ENCODE data around the gene TXNDC17. TPM values are rescaled to one million over a fixed set of nuclear protein-coding genes. Genes with fewer than 3 reads are reported as not detected.

TXNDC17 gene
- total RNA-seq (2012; rRNA removed) (45.0 and 174 TPM in 2 replicates), polyA plus RNA-seq (2012; rRNA removed) (494 and 518 TPM in 2 replicates), Bru-seq, nascent RNA (percentile 66 among the genes with signal in this experiment), BruChase-seq, experiment 1, labeled RNA remaining after a 6-hour chase (percentile 59 among the genes with signal in this experiment), BruChase-seq, experiment 2, labeled RNA remaining after a 2-hour chase (percentile 44 among the genes with signal in this experiment)
- 496 and 532 TPM in 2 replicates for polyA plus RNA-seq (2012; cell fraction: cytosol; rRNA removed)
- 127 and 204 TPM in 2 replicates for polyA plus RNA-seq (2012; cell fraction: nucleus; rRNA removed; ENCODE audit: low replicate concordance)
- long read RNA-seq, transcript TXNDC17-202 (4 exons, 459 nt), result minor isoform, 5 of 124 reads
- long read RNA-seq, transcript TXNDC17-203 (3 exons, 420 nt), result minor isoform, 15 of 124 reads
- long read RNA-seq, transcript TXNDC17-201 (4 exons, 2,219 nt), result major isoform, 61 of 124 reads
- long read RNA-seq, transcript TXNDC17-206 (1 exons, 2,100 nt), result minor isoform, 27 of 124 reads
- long read RNA-seq, partial matches to known transcripts, result 10 of 124 reads
- long read RNA-seq, other reads (novel, unspliced or antisense), result 2 of 124 reads

DNA sequence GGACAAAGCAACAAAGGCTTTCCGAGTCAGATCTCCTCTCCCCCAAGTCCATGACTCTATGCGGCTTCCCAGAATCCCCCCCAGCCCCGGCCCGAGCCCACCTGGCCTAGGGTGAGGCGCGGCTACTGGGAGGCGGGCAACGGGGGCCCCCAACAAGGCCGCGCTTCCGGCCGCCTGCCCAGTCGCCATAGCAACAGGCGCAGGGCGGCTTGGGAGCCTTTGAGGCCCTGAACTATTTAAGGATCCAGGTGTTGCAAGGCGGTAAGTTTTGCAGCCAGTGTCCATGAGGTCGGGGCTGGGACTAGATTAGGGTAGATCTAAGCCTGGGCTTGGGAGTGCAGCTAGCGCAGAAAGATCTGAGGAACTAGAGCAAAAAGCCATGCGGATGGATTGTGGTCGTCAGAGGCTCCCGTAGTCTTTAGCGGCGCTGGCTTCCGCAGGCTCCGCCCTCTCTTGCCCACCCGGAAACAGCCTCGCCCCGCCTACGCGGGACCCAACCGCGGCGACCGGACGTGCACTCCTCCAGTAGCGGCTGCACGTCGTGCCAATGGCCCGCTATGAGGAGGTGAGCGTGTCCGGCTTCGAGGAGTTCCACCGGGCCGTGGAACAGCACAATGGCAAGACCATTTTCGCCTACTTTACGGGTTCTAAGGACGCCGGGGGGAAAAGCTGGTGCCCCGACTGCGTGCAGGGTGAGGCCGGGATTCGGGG is at the start of gene TXNDC17, which contains the start of gene KIAA0753:
TXNDC17 (plus strand) TSS at position 525 of the 711 bp plus-strand sequence; CDS start at position 548, 23 bp downstream.
KIAA0753 (minus strand) TSS at position 176 of the 711 bp plus-strand sequence. CDS start 5,608 bp downstream, outside the sequence.
- peak within 1 kb of the TSS; percentile 94 for H3K9ac ChIP-seq (ENCODE audit: low read depth, low read length)
- H3K9me1 ChIP-seq (ENCODE audit: insufficient read depth, low read length), result 0 out of 2 replicates have a peak, but pooled peaks cover 5% of the 10 kb centered on the region
- H3K4ac ChIP-seq (ENCODE audit: low read depth, low read length), result peak within 1 kb of the TSS; percentile 100
- H3K18ac ChIP-seq (ENCODE audit: low read depth, low read length), result peak within 1 kb of the TSS; percentile 89
- WGBS, 2 experiments (ENCODE audit: extremely low coverage in 2 of 2, insufficient read length in 1 of 2), result 0% methylated on average over 8 of the region's 52 CpGs; no CpG with 5 or more reads in 1 of the 2 experiments
- H2BK5ac ChIP-seq (ENCODE audit: low read depth, low read length, poor library complexity, severe bottlenecking), result peak within 1 kb of the TSS; percentile 99
- no peaks in the 10 kb centered on the region for H3K27me3 ChIP-seq (ENCODE audit: control insufficient read depth, insufficient read depth, low read length)
- peak within 1 kb of the TSS; percentile 91 for H2AK5ac ChIP-seq (ENCODE audit: low read depth, low read length)
- BruUV-seq (replicated peaks), result no TSS peak
- H3K36me3 ChIP-seq (ENCODE audit: control insufficient read depth, insufficient read depth, low read length), result peaks cover 4% of the 10 kb centered on the region
- peaks cover 8 to 73% of the 10 kb centered on the region in 2 experiments for H3K79me1 ChIP-seq (ENCODE audit: low read depth in 1 of 2, low read length in 2 of 2)
- dilution Hi-C loops (cut with HindIII; ENCODE audit: low sequenced_read_pairs, unreplicated experiment), result no loop called here
- no peak for TF ChIP-seq MAFK (IDR thresholded peaks at IDR 0.05; ENCODE audit: low read depth, low read length)
- no peak for TF ChIP-seq RFX5 (IDR thresholded peaks at IDR 0.05; ENCODE audit: low read depth, low read length)
- TF ChIP-seq, protein P1, sequence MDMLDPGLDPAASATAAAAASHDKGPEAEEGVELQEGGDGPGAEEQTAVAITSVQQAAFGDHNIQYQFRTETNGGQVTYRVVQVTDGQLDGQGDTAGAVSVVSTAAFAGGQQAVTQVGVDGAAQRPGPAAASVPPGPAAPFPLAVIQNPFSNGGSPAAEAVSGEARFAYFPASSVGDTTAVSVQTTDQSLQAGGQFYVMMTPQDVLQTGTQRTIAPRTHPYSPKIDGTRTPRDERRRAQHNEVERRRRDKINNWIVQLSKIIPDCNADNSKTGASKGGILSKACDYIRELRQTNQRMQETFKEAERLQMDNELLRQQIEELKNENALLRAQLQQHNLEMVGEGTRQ (IDR thresholded peaks at IDR 0.05; ENCODE audit: low read depth, low read length), result no peak
- TF ChIP-seq, protein P2, sequence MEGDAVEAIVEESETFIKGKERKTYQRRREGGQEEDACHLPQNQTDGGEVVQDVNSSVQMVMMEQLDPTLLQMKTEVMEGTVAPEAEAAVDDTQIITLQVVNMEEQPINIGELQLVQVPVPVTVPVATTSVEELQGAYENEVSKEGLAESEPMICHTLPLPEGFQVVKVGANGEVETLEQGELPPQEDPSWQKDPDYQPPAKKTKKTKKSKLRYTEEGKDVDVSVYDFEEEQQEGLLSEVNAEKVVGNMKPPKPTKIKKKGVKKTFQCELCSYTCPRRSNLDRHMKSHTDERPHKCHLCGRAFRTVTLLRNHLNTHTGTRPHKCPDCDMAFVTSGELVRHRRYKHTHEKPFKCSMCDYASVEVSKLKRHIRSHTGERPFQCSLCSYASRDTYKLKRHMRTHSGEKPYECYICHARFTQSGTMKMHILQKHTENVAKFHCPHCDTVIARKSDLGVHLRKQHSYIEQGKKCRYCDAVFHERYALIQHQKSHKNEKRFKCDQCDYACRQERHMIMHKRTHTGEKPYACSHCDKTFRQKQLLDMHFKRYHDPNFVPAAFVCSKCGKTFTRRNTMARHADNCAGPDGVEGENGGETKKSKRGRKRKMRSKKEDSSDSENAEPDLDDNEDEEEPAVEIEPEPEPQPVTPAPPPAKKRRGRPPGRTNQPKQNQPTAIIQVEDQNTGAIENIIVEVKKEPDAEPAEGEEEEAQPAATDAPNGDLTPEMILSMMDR (conservative IDR thresholded peaks at IDR 0.05; ENCODE audit: low read depth, low read length), result no peak
- TF ChIP-seq POLR2A (IDR thresholded peaks at IDR 0.05; ENCODE audit: low read depth, low read length), result peak; percentile 97
- TF ChIP-seq MAZ (IDR thresholded peaks at IDR 0.05; ENCODE audit: borderline replicate concordance, low read depth, low read length), result peak; percentile 62
- peak; percentile 86 for TF ChIP-seq MXI1 (IDR thresholded peaks at IDR 0.05; ENCODE audit: borderline replicate concordance, low read depth, low read length)
- no peak for TF ChIP-seq SMC3 (IDR thresholded peaks at IDR 0.05; ENCODE audit: low read depth, low read length)
- no peak for TF ChIP-seq RCOR1 (IDR thresholded peaks at IDR 0.05; ENCODE audit: insufficient replicate concordance, low read length)
- TF ChIP-seq FOS (IDR thresholded peaks at IDR 0.05; ENCODE audit: low read depth, low read length), result no peak
- ATAC-seq (ENCODE audit: low read depth) (peak; percentile 93), DNase-seq (peak; percentile 90)
- peak within 1 kb of the TSS; percentile 100 for H4K91ac ChIP-seq (ENCODE audit: insufficient read depth, low read depth, low read length)
- H3K4me1 ChIP-seq (ENCODE audit: control insufficient read depth, insufficient read depth, low read length), result peaks cover 9% of the 10 kb centered on the region
- H4K20me1 ChIP-seq (ENCODE audit: insufficient read depth, low read length), result peaks cover 2% of the 10 kb centered on the region; the same call in 1 of the 2 replicates
- peak within 1 kb of the TSS; percentile 100 for H3K56ac ChIP-seq (ENCODE audit: extremely low read depth, insufficient read depth, low read length)
- H2BK120ac ChIP-seq (ENCODE audit: low read depth, low read length), result peak within 1 kb of the TSS; percentile 100
- intact Hi-C loops (cut with micrococcal nuclease), result loop anchor here (1.0 to 5.0 kb wide), 2 partner anchors 167 to 198 kb away; partner anchors contain the start of gene PIMREG
- no peaks in the 10 kb centered on the region for H3K9me3 ChIP-seq (ENCODE audit: control insufficient read depth, insufficient read depth, low read length)
- peak within 1 kb of the TSS; percentile 100 for H3K23ac ChIP-seq (ENCODE audit: low read depth, low read length)
- peak within 1 kb of the TSS; percentile 99 to 100 for H4K8ac ChIP-seq (ENCODE audit: low read depth in 2 of 2, low read length in 2 of 2)
- peak within 1 kb of the TSS; percentile 81 for H3K4me3 ChIP-seq (ENCODE audit: insufficient read depth, low read depth, low read length)
- peak within 1 kb of the TSS; percentile 99 for H3K4me2 ChIP-seq (ENCODE audit: low read depth, low read length)
- peak within 1 kb of the TSS; percentile 81 for H4K5ac ChIP-seq (ENCODE audit: low read depth, low read length)
- H3K27ac ChIP-seq (ENCODE audit: insufficient read depth, low read length), result peak within 1 kb of the TSS; percentile 93
- ChIA-PET POLR2A (ENCODE audit: unreplicated experiment) (interaction anchor here (1.0 kb wide), 1 partner anchor 14 kb away, joined by 3 read pairs; no protein-coding TSS in a partner anchor), CTCF (no interaction called here)
- H2AFZ ChIP-seq (replicated peaks; ENCODE audit: low read length, poor library complexity), result peak within 1 kb of the TSS; percentile 100
- H2BK20ac ChIP-seq (ENCODE audit: low read depth, low read length), result peak within 1 kb of the TSS; percentile 97
- H2BK15ac ChIP-seq (ENCODE audit: low read depth, low read length), result peak within 1 kb of the TSS; percentile 100
- peak within 1 kb of the TSS; percentile 95 for H2AK9ac ChIP-seq (replicated peaks; ENCODE audit: low read depth, low read length, poor library complexity)
- peak within 1 kb of the TSS; percentile 100 for H3K14ac ChIP-seq (replicated peaks; ENCODE audit: low read depth, low read length)
- in situ Hi-C loops (cut with MboI; ENCODE audit: low sequenced_read_pairs), result loop anchor here (10.0 kb wide), 1 partner anchor 166 kb away; no protein-coding TSS in a partner anchor

Measured in IMR-90 (cell line).